ENCODE measurements around the gene PPP6R2. TPM values are rescaled to one million over a fixed set of nuclear protein-coding genes. Genes with fewer than 3 reads are reported as not detected.

Gene PPP6R2
- total and polyA plus RNA-seq, 2 donors (not counting 3 experiments of a cell fraction or from before 2014, with no cell fraction given), result 38.6 to 54.6 TPM

GRCh38 chr22:50487290-50488005 is 144.3 kb downstream of the PPP6R2 start:
- H3K36me3 ChIP-seq (ENCODE audit: control insufficient read depth in 2 of 2, extremely low read depth in 1 of 2, insufficient read depth in 2 of 2, low read length in 2 of 2), result no peaks in the 10 kb centered on the region
- no peak overlapping the region for H2AFZ ChIP-seq (ENCODE audit: low read depth, low read length)
- H3K4me1 ChIP-seq (ENCODE audit: control insufficient read depth, extremely low read depth, insufficient read depth, low read length), result no peaks in the 10 kb centered on the region
- H3K27ac ChIP-seq (ENCODE audit: insufficient read depth, low read depth, low read length), result no peak overlapping the region
- no peak for FAIRE-seq
- TF ChIP-seq POLR2A (IDR thresholded peaks at IDR 0.05; ENCODE audit: low read depth, low read length) (no peak), EZH2 (IDR thresholded peaks at IDR 0.05; ENCODE audit: borderline replicate concordance, low read depth, low read length, severe bottlenecking) (no peak), MYC (IDR thresholded peaks at IDR 0.05; ENCODE audit: low read depth, low read length) (no peak), FOS (IDR thresholded peaks at IDR 0.05; ENCODE audit: borderline replicate concordance, insufficient read depth, low read length) (no peak), JUN (IDR thresholded peaks at IDR 0.05; ENCODE audit: borderline replicate concordance, insufficient read depth, insufficient read length, low read depth) (no peak), GATA2 (IDR thresholded peaks at IDR 0.05; ENCODE audit: insufficient read depth, insufficient read length, low read depth, low read length) (no peak), POLR2AphosphoS5 (IDR thresholded peaks at IDR 0.05; ENCODE audit: insufficient read depth, low read depth, low read length) (no peak)
- TF ChIP-seq, protein P1, sequence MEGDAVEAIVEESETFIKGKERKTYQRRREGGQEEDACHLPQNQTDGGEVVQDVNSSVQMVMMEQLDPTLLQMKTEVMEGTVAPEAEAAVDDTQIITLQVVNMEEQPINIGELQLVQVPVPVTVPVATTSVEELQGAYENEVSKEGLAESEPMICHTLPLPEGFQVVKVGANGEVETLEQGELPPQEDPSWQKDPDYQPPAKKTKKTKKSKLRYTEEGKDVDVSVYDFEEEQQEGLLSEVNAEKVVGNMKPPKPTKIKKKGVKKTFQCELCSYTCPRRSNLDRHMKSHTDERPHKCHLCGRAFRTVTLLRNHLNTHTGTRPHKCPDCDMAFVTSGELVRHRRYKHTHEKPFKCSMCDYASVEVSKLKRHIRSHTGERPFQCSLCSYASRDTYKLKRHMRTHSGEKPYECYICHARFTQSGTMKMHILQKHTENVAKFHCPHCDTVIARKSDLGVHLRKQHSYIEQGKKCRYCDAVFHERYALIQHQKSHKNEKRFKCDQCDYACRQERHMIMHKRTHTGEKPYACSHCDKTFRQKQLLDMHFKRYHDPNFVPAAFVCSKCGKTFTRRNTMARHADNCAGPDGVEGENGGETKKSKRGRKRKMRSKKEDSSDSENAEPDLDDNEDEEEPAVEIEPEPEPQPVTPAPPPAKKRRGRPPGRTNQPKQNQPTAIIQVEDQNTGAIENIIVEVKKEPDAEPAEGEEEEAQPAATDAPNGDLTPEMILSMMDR (IDR thresholded peaks at IDR 0.05; ENCODE audit: extremely low read depth in 1 of 2, insufficient read depth in 1 of 2, low read depth in 1 of 2, low read length in 2 of 2), result no peak
- TF ChIP-seq, protein P2, sequence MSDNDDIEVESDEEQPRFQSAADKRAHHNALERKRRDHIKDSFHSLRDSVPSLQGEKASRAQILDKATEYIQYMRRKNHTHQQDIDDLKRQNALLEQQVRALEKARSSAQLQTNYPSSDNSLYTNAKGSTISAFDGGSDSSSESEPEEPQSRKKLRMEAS (IDR thresholded peaks at IDR 0.05; ENCODE audit: insufficient read depth, insufficient read length), result no peak
- dilution Hi-C loops (cut with MboI; ENCODE audit: extremely low pct_ligation_motif_present, low sequenced_read_pairs), result no loop called here
- no TSS peak for BruUV-seq (replicated peaks)
- no peaks in the 10 kb centered on the region for H4K20me1 ChIP-seq (replicated peaks; ENCODE audit: control insufficient read depth, extremely low read depth, insufficient read depth, low read length)
- ChIA-PET CTCF (interaction anchor here (0.7 kb wide), 1 partner anchor 10 kb away, joined by 3 read pairs; no protein-coding TSS in a partner anchor), POLR2A (no interaction called here)
- H3K9ac ChIP-seq (replicated peaks; ENCODE audit: extremely low read depth, insufficient read depth, low read length), result no peak overlapping the region
- H3K79me2 ChIP-seq (ENCODE audit: control insufficient read depth, insufficient read depth, low read length), result no peaks in the 10 kb centered on the region
- no peaks in the 10 kb centered on the region for H3K9me1 ChIP-seq (replicated peaks; ENCODE audit: control insufficient read depth, extremely low read depth, insufficient read depth, low read length)
- no peak overlapping the region for H3K4me2 ChIP-seq (ENCODE audit: insufficient read depth, low read length)
- H3K27me3 ChIP-seq (ENCODE audit: control insufficient read depth in 2 of 2, insufficient read depth in 2 of 2, low read length in 2 of 2), result no peaks in the 10 kb centered on the region
- intact Hi-C loops (cut with micrococcal nuclease), result no loop called here
- DNase-seq (ENCODE audit: low read depth, low spot score), result no peak
- no peaks in the 10 kb centered on the region for H3K9me3 ChIP-seq (replicated peaks; ENCODE audit: control insufficient read depth, insufficient read depth, low read length)
- H3K4me3 ChIP-seq (replicated peaks in 1 of 3; ENCODE audit: insufficient read depth in 1 of 3, low read depth in 1 of 3, low read length in 3 of 3), result no peak overlapping the region
